ENCODE results near the gene SYT5. TPM values are rescaled to one million over a fixed set of nuclear protein-coding genes. Genes with fewer than 3 reads are reported as not detected.

SYT5 gene
- total and polyA plus RNA-seq, 4 donors, result 0.06 to 0.40 (median 0.33) TPM; not detected in 1

DNA sequence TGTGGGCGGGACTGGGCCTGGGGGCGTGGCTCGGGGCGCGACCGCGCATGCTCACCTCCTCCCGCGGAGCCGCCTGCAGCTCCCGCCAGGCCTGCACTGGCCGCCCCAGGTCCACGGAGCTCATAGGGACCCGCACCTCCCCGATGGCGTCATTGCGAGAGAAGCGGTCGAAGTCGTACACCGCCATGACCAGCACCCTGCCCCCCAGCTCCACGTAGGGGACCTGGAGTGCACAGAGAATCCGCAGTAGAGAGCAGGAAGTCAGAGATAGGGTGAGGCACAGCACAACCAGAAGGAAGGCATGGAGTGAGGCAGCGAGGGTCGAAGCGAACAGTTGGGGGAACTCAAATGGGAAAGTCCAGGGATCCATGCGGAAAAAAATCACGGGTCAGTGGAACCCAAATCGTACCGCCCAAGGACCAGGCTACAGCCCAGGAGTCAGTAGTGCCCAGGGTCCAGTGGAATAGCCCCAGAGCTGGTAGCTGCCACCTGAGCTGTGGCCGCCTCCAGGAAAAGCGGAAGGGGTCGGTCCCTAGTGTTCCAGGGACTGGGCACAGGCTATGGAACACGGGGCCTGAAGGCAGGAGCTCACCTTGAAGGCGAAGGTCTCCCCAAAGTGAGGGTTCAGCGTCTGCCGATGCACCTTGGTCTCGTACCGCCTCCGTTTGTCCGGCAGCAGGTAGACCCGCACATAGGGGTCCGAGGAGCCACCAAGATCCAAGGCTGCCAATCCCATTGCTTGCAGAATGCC is 4.8 kb downstream of the SYT5 start:
- Histone ChIP-seq H3K27me3 (ENCODE audit: control insufficient read depth in 3 of 3, insufficient read depth in 3 of 3, low read length in 2 of 3) (peaks cover 6 to 80% (median 46%) of the 10 kb centered on the region in 3 donors), H3K9ac (ENCODE audit: insufficient read depth in 1 of 2, low read length in 2 of 2) (no peak overlapping the region), H3K9me3 (ENCODE audit: control insufficient read depth in 4 of 4, insufficient read depth in 3 of 4, low read length in 3 of 4) (peaks cover 0 to 7% (median 0%) of the 10 kb centered on the region in 4 donors), H3K4me3 (no peak overlapping the region), H3K36me3 (ENCODE audit: control insufficient read depth in 4 of 4, insufficient read depth in 4 of 4, low read length in 4 of 4) (no peaks in the 10 kb centered on the region), H3K27ac (ENCODE audit: low read depth in 1 of 2, low read length in 1 of 2) (no peak overlapping the region), H3K4me1 (ENCODE audit: control insufficient read depth in 5 of 5, insufficient read depth in 5 of 5, low read length in 5 of 5) (peaks cover 0 to 13% (median 5%) of the 10 kb centered on the region in 5 donors)
- ATAC-seq (ENCODE audit: insufficient read depth, low FRiP score) (no peak), DNase-seq (no peak)
- TF ChIP-seq, protein P1, sequence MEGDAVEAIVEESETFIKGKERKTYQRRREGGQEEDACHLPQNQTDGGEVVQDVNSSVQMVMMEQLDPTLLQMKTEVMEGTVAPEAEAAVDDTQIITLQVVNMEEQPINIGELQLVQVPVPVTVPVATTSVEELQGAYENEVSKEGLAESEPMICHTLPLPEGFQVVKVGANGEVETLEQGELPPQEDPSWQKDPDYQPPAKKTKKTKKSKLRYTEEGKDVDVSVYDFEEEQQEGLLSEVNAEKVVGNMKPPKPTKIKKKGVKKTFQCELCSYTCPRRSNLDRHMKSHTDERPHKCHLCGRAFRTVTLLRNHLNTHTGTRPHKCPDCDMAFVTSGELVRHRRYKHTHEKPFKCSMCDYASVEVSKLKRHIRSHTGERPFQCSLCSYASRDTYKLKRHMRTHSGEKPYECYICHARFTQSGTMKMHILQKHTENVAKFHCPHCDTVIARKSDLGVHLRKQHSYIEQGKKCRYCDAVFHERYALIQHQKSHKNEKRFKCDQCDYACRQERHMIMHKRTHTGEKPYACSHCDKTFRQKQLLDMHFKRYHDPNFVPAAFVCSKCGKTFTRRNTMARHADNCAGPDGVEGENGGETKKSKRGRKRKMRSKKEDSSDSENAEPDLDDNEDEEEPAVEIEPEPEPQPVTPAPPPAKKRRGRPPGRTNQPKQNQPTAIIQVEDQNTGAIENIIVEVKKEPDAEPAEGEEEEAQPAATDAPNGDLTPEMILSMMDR (IDR thresholded peaks at IDR 0.05; ENCODE audit: control extremely low read depth, extremely low read depth), result no peak
- WGBS, 2 donors, result 55 to 59% methylated on average over 43 of the region's 43 CpGs

DNA sequence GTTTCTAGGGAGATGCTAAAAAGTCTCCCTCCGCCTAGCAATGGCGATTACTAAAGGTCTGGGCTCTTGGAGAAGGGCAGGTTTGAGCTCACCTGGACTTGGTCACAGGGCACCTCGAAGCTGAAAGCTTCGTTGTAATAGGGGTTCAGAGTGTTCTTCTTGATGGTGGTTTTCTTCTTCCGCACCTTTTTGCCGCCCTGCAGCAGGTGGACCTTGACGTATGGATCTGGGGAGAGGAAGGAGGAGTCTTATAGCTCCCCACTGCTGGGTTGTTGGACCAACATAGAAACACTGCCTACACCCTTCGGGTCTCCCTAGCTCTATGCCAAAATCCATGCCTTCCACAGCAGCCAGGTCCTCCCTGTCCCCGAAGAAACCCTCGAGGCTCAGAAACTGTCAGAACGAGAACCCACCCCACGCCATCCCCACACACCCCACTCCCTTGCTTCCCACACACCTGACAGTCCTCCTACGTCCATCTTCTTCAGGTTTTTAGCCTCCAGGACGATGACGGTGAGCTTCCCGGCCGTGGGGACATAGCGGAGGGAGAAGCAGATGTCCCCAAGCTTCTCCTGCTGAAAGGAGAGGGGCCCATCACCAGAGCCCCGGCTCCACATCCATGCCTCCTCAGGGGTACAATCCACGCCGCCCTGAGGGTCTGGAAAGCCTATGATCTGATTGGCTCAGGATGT is 5.5 kb downstream of the SYT5 start:
- Histone ChIP-seq H3K4me3 (no peak overlapping the region), H3K9me3 (ENCODE audit: control insufficient read depth in 4 of 4, insufficient read depth in 3 of 4, low read length in 3 of 4) (peaks cover 0 to 7% (median under 1%) of the 10 kb centered on the region in 4 donors), H3K36me3 (ENCODE audit: control insufficient read depth in 4 of 4, insufficient read depth in 4 of 4, low read length in 4 of 4) (no peaks in the 10 kb centered on the region), H3K27me3 (ENCODE audit: control insufficient read depth in 3 of 3, insufficient read depth in 3 of 3, low read length in 2 of 3) (peaks cover 6 to 81% (median 46%) of the 10 kb centered on the region in 3 donors), H3K4me1 (ENCODE audit: control insufficient read depth in 5 of 5, insufficient read depth in 5 of 5, low read length in 5 of 5) (peaks cover 0 to 11% (median 5%) of the 10 kb centered on the region in 5 donors), H3K27ac (ENCODE audit: low read depth in 1 of 2, low read length in 1 of 2) (no peak overlapping the region), H3K9ac (ENCODE audit: insufficient read depth in 1 of 2, low read length in 2 of 2) (no peak overlapping the region)
- TF ChIP-seq, protein P1 (IDR thresholded peaks at IDR 0.05; ENCODE audit: control extremely low read depth, extremely low read depth), result no peak
- DNase-seq (no peak), ATAC-seq (ENCODE audit: insufficient read depth, low FRiP score) (no peak)
- 54 to 58% methylated on average over 21 of the region's 21 CpGs for WGBS, 2 donors

DNA sequence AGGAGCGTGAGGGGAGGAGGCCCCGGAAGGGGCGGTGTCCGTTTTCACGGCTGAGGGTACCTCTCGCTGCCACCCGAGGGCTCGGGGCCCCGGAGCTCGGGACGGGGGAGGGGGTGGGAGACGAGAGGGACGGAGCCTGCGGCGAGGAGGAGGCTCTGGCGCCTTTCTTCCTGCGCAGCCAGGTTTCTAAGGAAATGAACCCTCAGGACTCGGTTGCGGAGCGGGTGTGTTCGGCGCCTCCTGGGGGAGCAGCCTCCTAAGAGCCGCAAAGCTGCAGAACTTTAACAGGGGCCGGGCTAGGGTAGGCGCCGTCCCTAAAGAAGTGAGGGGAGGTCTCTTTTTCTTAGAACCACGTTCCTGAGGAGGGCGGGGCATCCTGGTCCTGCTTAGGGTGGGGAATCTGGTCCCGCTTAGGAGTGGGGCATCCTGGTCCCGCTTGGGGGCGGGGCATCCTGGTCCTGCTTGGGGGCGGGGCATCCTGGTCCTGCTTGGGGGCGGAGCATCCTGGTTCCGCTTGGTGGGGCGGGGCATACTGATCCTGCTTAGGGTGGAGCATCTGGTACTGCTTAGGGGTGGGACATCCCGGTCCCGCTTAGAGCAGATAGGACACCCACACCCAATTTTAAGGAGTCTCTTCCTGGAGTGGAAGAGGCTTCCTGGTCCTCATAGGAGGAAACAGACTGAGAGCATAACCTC is 6.2 kb downstream of the SYT5 start:
- WGBS, 2 donors, result 2% methylated on average over 37 of the region's 37 CpGs
- Histone ChIP-seq H3K9ac (ENCODE audit: insufficient read depth in 1 of 2, low read length in 2 of 2) (no peak overlapping the region), H3K27me3 (ENCODE audit: control insufficient read depth in 3 of 3, insufficient read depth in 3 of 3, low read length in 2 of 3) (peaks cover 10 to 76% (median 45%) of the 10 kb centered on the region in 3 donors), H3K4me3 (no peak overlapping the region), H3K36me3 (ENCODE audit: control insufficient read depth in 4 of 4, insufficient read depth in 4 of 4, low read length in 4 of 4) (no peaks in the 10 kb centered on the region), H3K4me1 (ENCODE audit: control insufficient read depth in 5 of 5, insufficient read depth in 5 of 5, low read length in 5 of 5) (peaks cover 0 to 6% (median 0%) of the 10 kb centered on the region in 5 donors), H3K9me3 (ENCODE audit: control insufficient read depth in 4 of 4, insufficient read depth in 3 of 4, low read length in 3 of 4) (peaks cover 0 to 4% (median under 1%) of the 10 kb centered on the region in 4 donors), H3K27ac (ENCODE audit: low read depth in 1 of 2, low read length in 1 of 2) (no peak overlapping the region)
- TF ChIP-seq, protein P1 (IDR thresholded peaks at IDR 0.05; ENCODE audit: control extremely low read depth, extremely low read depth), result no peak
- peak; percentile 46 for ATAC-seq (ENCODE audit: insufficient read depth, low FRiP score)
- DNase-seq, result no peak

All from lung (tissue), 12 donors.